Measurements from ENCODE around the gene SFXN3.

Gene SFXN3

DNA sequence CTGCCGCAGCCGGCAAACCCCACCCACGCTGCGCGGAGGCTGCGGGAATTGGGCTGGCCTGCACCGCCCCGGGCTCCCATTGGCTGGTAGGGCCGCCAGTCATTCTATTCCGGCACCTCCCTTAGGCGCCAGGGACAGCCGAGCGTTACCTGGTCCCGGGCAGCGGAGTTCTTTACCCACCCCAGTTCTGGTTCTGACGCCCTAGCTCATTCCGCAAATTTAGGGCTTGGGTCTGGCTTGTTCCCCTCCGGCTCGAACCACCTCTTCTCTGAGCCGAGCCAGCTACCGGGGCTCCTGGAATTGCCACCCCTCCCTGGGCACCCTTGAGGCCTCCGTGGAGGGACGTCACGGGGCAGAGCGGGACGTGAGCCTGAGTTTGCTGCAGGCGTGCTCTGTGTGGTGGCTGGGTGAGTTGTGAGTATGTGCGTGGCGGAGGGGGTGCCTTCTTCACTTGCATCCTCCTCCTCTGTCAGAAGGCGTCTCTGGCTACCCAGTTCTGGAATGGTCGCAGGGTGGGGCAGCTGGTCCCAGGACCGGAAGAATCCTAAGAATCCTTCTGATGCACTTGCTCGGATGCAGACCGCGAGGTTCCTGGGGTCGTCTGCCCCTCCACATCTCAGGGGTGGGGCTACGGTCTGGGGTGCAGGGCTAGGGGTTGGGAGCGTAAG, at the start of gene SFXN3, which contains the start of gene PDZD7:
Gene SFXN3 (plus strand): TSS at position 107 of the 668 bp plus-strand sequence. CDS start 3,461 bp downstream, outside the sequence.
Gene PDZD7 (minus strand): TSS at position 2 of the 668 bp plus-strand sequence. CDS start 910 bp downstream, outside the sequence.
- peak; percentile 87 for DNase-seq (ENCODE audit: low read depth)

DNA sequence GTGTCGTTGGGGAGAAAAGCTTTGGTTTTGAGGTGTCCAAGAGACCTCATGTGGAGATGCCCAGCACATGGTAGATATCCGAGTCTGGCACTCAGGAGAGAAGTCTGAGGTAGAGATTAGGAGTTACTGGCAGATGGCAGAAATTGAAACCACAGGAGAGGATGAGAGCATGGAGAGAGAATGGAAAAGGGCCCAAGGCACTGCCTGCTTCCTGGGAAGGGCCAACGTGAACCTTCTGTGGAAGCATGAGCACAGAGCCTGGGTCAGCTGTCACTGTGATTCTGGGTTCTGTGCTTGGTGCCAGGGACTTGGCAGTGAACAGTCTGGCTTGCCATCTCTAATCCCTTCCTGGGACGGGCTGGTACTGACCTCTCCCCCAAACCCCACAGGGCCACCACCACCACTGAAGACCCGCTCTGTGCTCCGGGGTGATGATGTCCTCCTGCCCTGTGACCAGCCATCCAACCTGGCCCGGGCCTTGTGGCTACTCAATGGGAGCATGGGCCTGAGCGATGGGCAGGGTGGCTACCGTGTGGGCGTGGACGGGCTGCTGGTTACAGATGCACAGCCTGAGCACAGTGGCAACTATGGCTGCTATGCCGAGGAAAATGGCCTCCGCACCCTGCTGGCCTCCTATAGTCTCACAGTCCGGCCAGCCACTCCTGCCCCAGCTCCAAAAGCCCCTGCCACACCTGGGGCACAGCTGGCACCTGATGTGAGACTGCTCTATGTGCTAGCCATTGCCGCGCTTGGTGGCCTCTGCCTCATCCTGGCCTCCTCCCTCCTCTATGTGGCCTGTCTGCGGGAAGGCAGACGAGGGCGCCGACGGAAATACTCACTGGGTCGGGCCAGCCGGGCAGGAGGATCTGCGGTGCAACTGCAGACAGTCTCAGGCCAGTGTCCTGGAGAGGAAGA, 47.9 kb upstream of the SFXN3 start:
- no peak for DNase-seq (ENCODE audit: low read depth)

DNA sequence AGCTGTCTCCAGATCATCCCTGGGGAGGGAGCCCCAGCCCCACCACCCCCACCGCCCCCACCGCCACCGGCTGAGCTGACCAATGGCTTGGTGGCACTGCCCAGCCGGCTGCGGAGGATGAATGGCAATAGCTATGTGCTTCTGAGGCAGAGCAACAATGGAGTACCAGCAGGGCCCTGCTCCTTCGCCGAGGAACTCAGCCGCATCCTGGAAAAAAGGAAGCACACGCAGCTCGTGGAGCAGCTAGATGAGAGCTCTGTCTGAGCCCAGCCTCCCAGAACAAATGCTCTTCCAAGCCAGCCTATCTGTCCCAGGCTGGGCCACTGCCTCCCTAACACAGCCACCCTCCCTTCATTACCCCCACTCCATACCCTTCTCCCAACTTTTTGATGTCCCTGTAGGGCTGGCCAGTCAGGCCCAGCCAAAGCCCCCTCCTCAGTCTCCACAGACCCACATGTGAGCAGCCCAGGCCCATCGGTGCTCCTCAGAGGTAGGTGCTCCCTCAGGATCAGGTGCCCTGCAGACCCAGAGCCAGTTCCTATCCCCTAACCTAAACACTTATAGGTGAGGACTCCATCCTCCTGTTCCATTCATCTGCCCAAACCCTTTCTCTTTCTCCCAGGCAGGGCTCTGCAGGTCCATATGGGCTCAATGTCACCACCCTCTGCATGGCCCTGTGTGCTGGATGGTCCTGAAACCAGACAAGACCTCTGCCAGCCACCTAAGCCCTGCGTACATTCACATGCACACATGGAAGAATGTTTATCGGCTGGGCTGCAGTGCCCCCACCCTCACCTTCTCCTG, 47.0 kb upstream of the SFXN3 start:
- DNase-seq (ENCODE audit: low read depth): no peak

- no peak for DNase-seq (ENCODE audit: low read depth)
These were observed 46.3 kb upstream of the SFXN3 start for GRCh38 chr10:100984672-100985177.

DNA sequence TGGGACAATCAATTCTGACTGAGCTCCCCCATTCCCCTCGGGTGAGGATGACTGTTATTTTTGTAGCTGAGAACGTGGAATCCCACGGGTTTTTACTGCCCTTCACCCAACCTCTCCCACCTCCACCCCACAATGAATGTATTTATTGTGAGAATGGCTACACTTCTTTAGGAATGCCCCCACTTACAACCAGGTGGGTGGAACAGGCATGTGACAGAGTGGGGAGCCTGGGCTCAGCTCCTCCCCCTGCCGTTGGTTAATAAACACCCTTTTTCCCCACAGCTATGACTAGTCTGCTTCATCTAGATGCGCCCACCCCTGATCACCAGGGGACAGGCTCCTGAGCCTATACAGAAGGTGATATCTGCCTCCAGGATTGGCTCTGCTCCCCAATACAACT, 45.7 kb upstream of the SFXN3 start:
- DNase-seq (ENCODE audit: low read depth): no peak

DNA sequence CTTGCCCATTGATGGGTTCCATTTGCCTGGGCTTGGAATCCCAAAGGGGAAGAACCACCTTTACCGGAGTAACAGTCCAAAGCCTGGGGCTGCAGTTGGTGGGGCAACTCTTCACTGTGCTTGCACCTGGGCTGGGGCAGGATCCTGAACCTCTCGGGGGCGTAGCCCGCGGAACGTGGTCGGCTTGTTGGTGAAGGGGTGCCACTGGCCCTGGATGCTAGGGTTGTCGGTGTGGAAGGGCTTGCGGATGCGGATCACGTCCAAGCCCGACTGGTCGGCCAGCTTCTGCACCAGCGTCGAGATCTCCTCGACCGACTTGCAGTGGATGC, 44.4 kb upstream of the SFXN3 start:
- DNase-seq (ENCODE audit: low read depth): no peak

DNA sequence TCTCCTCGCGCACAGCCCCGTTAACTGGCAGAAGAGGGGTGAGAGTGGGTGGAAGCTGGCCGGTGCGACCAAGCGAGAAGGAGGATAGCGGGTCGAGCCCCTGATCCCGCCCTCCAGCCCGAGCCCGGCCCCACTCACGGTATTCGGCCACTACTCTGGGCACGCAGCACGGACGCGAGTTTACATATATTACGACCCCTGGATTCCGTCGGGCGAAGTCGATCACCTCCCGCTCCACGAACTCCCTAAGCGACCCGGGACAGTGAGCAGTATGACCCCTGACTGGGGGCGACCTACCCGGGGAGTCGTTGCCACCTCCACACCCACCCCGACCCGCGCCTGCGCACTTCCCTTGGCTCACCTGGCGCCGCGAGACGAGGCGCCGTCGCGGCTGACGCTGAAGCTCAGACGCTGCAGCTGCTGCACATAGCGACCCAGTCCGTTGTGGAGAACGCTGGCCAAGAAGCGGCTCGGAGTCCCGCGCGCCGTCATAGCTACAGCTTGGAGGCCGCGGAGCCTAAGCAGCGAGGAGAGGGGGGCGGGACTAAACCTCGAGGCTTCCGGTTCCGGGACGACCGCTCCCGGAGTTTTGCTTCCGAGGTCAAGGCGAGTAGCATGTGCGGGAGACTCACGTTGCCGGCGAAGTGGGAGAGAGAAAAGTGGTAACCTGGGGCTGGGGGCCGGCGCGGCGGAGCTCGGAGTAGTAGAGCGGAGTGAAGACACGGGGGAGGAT, 43.9 kb upstream of the SFXN3 start, which contains the start of the genes MRPL43 and TWNK:
Gene MRPL43 (minus strand): TSS at position 546 of the 733 bp plus-strand sequence. CDS start 54 bp downstream, at position 492.
Gene TWNK (plus strand): TSS at position 592 of the 733 bp plus-strand sequence. CDS start 668 bp downstream, outside the sequence.
- DNase-seq (ENCODE audit: low read depth): peak; percentile 58

DNA sequence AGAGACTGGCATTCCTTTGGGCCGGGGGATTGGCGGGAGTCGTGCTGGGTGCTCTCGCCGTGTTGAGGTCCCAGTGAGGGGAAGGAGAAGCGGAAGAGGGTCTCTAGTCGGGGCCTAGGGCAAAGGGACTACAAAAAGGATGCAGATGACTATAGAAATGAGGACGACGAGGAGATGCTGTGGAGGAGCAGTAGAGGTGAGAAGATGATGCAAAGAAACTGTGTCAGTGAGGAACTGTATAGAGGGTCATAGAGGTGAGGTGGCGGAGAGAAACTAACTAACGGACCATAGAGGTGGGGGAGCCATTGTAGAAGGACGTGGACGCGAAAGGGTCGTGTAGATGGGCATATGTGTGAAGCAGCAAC, 43.4 kb upstream of the SFXN3 start:
- no peak for DNase-seq (ENCODE audit: low read depth)

GRCh38 chr10:100988166-100988565, 42.9 kb upstream of the SFXN3 start:
- DNase-seq (ENCODE audit: low read depth): no peak

- DNase-seq (ENCODE audit: low read depth): no peak
These were observed 41.9 kb upstream of the SFXN3 start for GRCh38 chr10:100989088-100989487.

DNA sequence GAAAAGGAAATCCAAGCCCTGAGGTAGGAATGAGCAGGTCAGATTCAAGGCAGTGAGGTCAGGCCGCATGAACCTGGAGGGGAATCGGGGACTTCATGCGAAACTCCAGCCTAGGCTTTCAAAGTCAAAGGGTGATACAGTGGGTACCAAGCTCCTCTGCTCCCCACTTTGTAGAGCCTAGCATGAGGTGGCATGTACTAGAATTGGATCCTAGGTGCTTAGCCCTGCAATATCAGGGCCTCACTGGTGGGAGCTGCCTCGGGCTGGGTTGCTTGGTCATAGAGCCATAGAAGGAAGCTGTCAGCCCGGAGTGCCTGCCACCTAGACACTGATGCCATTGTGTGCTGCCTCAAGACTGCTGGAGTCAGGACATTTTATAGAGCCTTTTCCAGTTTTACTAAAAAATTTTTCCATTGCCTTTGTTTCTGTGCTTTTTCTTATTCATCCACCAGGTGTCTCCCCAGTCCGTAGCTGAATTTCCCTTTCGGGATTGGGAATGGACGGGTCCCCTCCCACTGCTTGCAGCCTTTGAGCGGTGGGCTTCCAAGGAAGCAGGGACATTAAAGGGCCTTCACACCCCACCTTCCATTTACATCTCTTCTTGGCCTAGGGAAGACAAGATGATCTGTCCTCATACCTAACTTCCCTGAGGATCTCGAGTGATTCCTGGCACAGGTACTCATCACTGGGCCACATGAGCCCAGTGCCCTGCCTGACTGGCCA, 36.9 kb upstream of the SFXN3 start:
- DNase-seq (ENCODE audit: low read depth): no peak

DNA sequence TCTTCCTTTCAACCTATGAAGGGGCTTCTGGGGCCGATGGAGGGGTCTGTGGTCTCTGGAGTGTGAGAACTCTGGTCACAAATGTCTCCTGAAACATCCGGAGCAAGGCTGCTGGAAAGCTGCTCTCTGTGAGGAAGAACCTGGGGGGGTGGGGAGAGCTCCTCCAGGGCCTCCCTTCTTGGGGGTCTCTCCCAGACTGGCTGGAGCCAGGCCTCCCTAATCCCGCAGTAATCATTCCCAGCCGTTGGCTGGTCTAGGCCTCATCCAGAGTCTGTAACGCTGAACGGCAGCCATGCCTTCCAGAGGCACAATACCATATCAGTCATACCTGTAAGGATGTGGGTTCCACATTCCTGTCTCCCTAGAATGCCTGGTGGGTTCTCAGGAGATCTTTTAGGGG, 35.9 kb upstream of the SFXN3 start:
- no peak for DNase-seq (ENCODE audit: low read depth)

GRCh38 chr10:100996678-100997359, 34.2 kb upstream of the SFXN3 start:
- no peak for DNase-seq (ENCODE audit: low read depth)

- DNase-seq (ENCODE audit: low read depth): peak; percentile 61
These were observed 33.5 kb upstream of the SFXN3 start for GRCh38 chr10:100997360-100998182.

- peak; percentile 79 for DNase-seq (ENCODE audit: low read depth)
These were observed 32.6 kb upstream of the SFXN3 start for GRCh38 chr10:100998183-100998990.

DNA sequence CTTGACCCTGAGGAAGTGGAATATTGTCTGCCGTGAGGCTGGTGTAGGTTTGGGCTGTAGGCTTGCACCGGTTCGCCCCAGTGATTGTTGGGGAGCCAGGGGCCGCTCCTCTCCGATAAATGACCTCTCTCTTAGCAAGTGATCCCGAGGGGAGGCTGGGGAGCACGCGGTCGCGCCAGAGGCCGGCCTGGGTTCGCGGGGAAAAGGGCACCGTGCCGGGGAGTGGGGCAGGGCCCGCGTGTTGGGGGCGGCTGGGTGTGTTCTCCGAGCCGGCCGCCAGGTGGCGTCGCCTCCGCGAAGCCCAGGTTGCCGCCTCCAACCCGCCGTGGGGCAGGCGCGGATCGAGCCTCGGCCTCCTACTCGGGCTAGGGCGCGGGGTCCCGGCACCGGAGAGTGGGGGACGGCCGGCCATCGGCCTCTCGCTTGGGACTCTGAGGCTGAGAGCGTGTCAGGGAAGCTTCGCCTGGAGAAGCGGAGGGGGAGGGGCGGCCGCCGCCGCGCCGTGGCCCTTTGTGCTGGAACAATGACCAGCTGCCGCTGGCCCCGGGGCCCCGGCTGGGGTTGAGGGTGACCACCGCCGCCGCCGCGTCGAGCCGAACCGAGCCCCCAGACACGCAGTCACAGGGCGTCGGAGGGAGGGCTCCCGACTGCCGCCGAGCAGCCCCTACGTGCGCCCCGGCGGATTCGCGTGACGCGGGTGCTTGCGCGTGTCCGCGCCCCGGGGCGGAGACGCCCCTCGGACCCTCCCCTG, 31.9 kb upstream of the SFXN3 start:
- peak; percentile 50 for DNase-seq (ENCODE audit: low read depth)

DNA sequence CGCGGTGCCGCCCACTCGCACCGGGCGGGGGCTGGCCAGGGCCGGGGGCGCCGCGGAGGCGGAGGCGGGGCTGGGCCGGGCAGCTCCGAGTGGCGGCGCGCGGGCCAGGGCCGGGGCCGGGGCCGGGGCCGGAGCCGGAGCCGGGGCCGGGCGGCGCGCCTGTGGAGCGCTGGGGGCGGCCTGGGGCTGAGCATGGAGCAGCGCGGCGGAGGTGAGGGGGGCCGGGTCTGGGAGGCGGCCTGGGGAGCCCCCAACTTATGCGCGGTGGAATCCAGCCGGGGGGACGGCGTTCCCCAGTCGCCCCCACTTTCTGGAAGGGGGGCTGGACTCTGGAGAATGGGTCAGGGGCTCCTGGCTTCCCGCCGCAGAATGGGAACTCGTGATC, 31.3 kb upstream of the SFXN3 start, which contains the start of gene LZTS2:
Gene LZTS2 (plus strand): TSS at position 67 of the 385 bp plus-strand sequence. CDS start 2,731 bp downstream, outside the sequence.
- no peak for DNase-seq (ENCODE audit: low read depth)

Measured in amniotic epithelial cell (primary cell).